OCI-LY1 (cell line): ENCODE data around the gene MZF1.

Experiments
- H2AFZ ChIP-seq: fragments of 200-600 bp; sonication (generic), shearing (Covaris generic); 2 replicates; pipeline ENCODE4 v1.6.0; 2014; ENCODE audit warnings: antibody characterized with exemption, mild to moderate bottlenecking, low read length
- H3F3A ChIP-seq: fragments of 200-600 bp; sonication (generic), shearing (Covaris generic); 2 replicates; pipeline ENCODE4 v1.6.0; 2014; ENCODE audit warnings: mild to moderate bottlenecking, antibody characterized with exemption, low read length, moderate library complexity; ENCODE audit not compliant: insufficient read depth
- H3K27ac ChIP-seq: fragments of 200-600 bp; sonication (generic); 2 replicates; pipeline ENCODE4 v1.5.1; 2014; ENCODE audit warnings: low read length, mixed run types, mild to moderate bottlenecking, low read depth; ENCODE audit not compliant: poor library complexity, severe bottlenecking
- H3K27me3 ChIP-seq: fragments of 200-600 bp; sonication (generic); 2 replicates; pipeline ENCODE4 v1.6.0; 2014; ENCODE audit warnings: antibody characterized with exemption, mild to moderate bottlenecking, low read length, moderate library complexity; ENCODE audit not compliant: insufficient read depth
- H3K36me3 ChIP-seq: fragments of 200-600 bp; sonication (generic); 2 replicates; pipeline ENCODE4 v1.6.1; 2014; ENCODE audit warnings: mild to moderate bottlenecking, antibody characterized with exemption, low read length, moderate library complexity, mixed read lengths; ENCODE audit not compliant: insufficient read depth
- H3K4me1 ChIP-seq: fragments of 200-600 bp; sonication (generic); 2 replicates; pipeline ENCODE4 v1.5.1; 2014; ENCODE audit warnings: mild to moderate bottlenecking, low read length, moderate library complexity; ENCODE audit not compliant: insufficient read depth, severe bottlenecking
- H3K4me2 ChIP-seq: fragments of 200-600 bp; sonication (generic), shearing (Covaris generic); 2 replicates; pipeline ENCODE4 v1.6.1; 2014; ENCODE audit warnings: low read length
- H3K4me3 ChIP-seq: fragments of 200-600 bp; sonication (generic); 2 replicates; pipeline ENCODE4 v1.5.1; 2014; ENCODE audit warnings: low read length, low read depth, mild to moderate bottlenecking, mixed read lengths; ENCODE audit not compliant: poor library complexity, severe bottlenecking
- H3K79me2 ChIP-seq: fragments of 200-600 bp; shearing (Covaris generic); 2 replicates; pipeline ENCODE4 v1.6.1; 2016; ENCODE audit warnings: mixed run types, low read length, mixed read lengths; ENCODE audit not compliant: insufficient read depth
- H3K9ac ChIP-seq: fragments of 200-600 bp; sonication (generic), shearing (Covaris generic); 2 replicates; pipeline ENCODE4 v1.6.1; 2014; ENCODE audit warnings: mild to moderate bottlenecking, low read length, mixed read lengths
- H3K9me2 ChIP-seq: fragments of 200-600 bp; sonication (generic), shearing (Covaris generic); 2 replicates; pipeline ENCODE4 v1.6.1; 2014; ENCODE audit warnings: low read depth, mild to moderate bottlenecking, low read length, mixed read lengths
- H3K9me3 ChIP-seq: fragments of 200-600 bp; shearing (Covaris generic); 2 replicates; pipeline ENCODE4 v1.6.1; 2014; ENCODE audit warnings: low read length, mixed read lengths
- H4K20me1 ChIP-seq: fragments of 200-600 bp; sonication (generic), shearing (Covaris generic); 2 replicates; pipeline ENCODE4 v1.6.0; 2016; ENCODE audit warnings: mild to moderate bottlenecking, low read length; ENCODE audit not compliant: insufficient read depth
- EZH2 ChIP-seq: fragments of 200-600 bp; sonication (generic), shearing (Covaris generic); IDR thresholded peaks from 2 replicates; pipeline ENCODE4 v1.8.0; 2017; ENCODE audit warnings: borderline replicate concordance, mixed run types, mild to moderate bottlenecking, antibody characterized with exemption, low read length, moderate library complexity, mixed read lengths
- TF ChIP-seq, protein P1 (sequence below): fragments of 200-600 bp; sonication (generic), shearing (Covaris generic); IDR thresholded peaks from 2 replicates; pipeline ENCODE4 v1.5.1; 2017; ENCODE audit warnings: mild to moderate bottlenecking, antibody characterized with exemption, low read length, moderate library complexity, mixed read lengths

The MZF1 gene

DNA sequence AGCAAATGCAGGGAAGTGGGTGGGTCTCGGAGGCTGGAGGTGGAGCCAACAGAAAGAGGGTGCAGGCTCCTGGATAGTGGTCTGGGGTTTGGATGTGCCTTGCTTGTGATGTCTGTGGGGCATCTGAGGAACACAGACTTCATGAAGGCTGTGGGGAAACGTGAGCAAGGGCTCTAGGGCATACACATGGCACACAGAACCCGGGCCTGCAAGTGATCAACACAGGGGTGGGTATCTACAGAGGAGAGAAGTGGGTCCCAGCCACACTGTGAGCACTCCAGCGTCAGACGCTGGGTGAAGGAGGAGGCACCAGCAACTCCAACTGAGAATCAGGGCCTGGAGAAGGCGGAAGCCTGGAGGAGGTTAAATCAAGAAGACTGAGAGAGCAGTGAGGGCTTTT is 9.3 kb downstream of the MZF1 start:
- Histone ChIP-seq H3K9me3 (no peaks in the 10 kb centered on the region), H3K27ac (peak overlapping the region; percentile 0), H3K27me3 (no peaks in the 10 kb centered on the region), H2AFZ (no peak overlapping the region), H4K20me1 (no peaks in the 10 kb centered on the region), H3K9me2 (no peaks in the 10 kb centered on the region), H3K4me1 (peaks cover 45% of the 10 kb centered on the region), H3K36me3 (peaks cover 9% of the 10 kb centered on the region; the same call in 1 of the 2 replicates), H3K4me3 (peak overlapping the region; percentile 59), H3K4me2 (peak overlapping the region; percentile 69; the same call in 1 of the 2 replicates), H3K79me2 (no peaks in the 10 kb centered on the region), H3F3A (peaks cover 18% of the 10 kb centered on the region), H3K9ac (no peak overlapping the region; the same call in 1 of the 2 replicates)
- TF ChIP-seq, protein P1, sequence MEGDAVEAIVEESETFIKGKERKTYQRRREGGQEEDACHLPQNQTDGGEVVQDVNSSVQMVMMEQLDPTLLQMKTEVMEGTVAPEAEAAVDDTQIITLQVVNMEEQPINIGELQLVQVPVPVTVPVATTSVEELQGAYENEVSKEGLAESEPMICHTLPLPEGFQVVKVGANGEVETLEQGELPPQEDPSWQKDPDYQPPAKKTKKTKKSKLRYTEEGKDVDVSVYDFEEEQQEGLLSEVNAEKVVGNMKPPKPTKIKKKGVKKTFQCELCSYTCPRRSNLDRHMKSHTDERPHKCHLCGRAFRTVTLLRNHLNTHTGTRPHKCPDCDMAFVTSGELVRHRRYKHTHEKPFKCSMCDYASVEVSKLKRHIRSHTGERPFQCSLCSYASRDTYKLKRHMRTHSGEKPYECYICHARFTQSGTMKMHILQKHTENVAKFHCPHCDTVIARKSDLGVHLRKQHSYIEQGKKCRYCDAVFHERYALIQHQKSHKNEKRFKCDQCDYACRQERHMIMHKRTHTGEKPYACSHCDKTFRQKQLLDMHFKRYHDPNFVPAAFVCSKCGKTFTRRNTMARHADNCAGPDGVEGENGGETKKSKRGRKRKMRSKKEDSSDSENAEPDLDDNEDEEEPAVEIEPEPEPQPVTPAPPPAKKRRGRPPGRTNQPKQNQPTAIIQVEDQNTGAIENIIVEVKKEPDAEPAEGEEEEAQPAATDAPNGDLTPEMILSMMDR: no peak
- TF ChIP-seq EZH2: no peak

DNA sequence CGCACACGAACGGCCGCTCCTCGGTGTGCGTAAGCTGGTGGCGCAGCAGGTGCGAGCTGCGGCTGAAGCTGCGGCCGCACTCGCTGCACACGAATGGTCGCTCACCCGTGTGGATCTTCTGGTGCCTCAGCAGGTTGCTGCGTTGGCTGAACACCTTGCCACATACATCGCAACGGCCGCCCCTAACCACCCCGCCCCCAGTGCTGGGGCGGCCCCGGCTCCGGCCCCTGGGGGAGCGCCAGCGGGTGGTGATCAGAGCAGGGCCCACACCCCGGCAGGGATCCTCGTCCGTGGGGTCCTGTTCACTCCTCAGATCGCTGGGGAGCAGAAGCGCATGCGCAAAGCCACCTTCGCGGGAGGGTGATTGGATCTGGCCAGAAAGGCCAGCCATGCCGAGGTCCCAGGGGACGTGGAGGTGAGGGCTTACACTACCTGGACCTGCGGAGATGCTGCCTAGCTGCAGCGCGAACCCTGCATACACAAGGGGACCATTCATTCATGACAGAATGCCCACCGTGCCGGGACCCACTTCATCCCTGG is 10.0 kb downstream of the MZF1 start:
- peak overlapping the region; percentile 67; the same call in 1 of the 2 replicates for H3K9ac ChIP-seq
- H3F3A ChIP-seq: peaks cover 18% of the 10 kb centered on the region
- no peaks in the 10 kb centered on the region for H3K27me3 ChIP-seq
- H3K4me2 ChIP-seq: peak overlapping the region; percentile 69
- peaks cover 9% of the 10 kb centered on the region; the same call in 1 of the 2 replicates for H3K36me3 ChIP-seq
- no peaks in the 10 kb centered on the region for H3K79me2 ChIP-seq
- TF ChIP-seq, protein P1: no peak
- TF ChIP-seq EZH2: no peak
- peaks cover 45% of the 10 kb centered on the region for H3K4me1 ChIP-seq
- H3K9me3 ChIP-seq: no peaks in the 10 kb centered on the region
- H3K9me2 ChIP-seq: no peaks in the 10 kb centered on the region
- no peak overlapping the region for H2AFZ ChIP-seq
- peak overlapping the region; percentile 59 for H3K4me3 ChIP-seq
- no peaks in the 10 kb centered on the region for H4K20me1 ChIP-seq
- peak overlapping the region; percentile 99 for H3K27ac ChIP-seq

DNA sequence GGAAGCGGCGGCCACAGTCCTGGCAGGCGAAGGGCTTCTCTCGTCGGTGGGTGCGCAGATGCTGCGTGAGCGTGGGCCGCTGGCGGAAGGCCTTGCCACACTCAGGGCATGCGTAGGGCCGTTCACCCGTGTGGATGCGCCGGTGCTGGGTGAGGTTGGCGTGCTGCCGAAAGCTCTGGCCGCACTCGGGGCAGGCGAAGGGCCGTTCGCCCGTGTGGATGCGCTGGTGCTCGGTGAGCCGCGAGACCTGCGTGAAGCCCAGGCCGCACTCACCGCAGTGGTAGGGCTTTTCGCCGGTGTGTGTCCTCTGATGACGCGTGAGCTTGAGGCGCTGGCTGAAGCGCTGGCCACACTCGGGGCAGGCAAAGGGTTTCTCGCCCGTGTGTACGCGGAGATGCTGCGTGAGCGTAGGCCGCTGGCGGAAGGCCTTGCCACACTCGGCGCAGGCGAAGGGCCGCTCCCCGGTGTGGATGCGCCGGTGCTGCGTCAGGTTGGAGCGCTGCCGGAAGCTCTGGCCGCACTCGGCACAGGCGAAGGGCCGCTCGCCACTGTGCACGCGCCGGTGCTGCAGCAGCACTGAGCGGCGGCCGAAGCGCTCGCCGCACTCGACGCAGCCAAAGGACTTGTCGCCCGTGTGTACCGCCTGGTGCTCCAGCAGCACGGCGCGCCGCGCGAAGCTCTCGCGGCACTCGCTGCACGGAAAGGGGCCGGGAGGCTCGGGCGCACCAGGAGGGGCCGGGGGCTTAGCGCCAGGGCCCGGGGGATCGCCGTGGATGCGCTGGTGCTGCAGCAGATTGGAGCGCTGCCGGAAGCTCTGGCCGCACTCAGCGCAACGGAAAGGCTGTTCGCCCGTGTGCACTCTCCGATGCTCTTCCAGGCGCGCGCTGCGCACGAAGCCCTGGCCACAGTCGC is 10.8 kb downstream of the MZF1 start:
- Histone ChIP-seq H3K36me3 (peaks cover 7% of the 10 kb centered on the region; the same call in 1 of the 2 replicates), H3K4me2 (peak overlapping the region; percentile 69), H2AFZ (no peak overlapping the region), H3K27me3 (no peaks in the 10 kb centered on the region), H3K79me2 (peaks cover 7% of the 10 kb centered on the region), H3K4me1 (peaks cover 46% of the 10 kb centered on the region), H3K4me3 (peak overlapping the region; percentile 59), H3K9me2 (no peaks in the 10 kb centered on the region), H3K9ac (peak overlapping the region; percentile 67), H3F3A (peaks cover 18% of the 10 kb centered on the region), H3K9me3 (no peaks in the 10 kb centered on the region), H3K27ac (peak overlapping the region; percentile 99), H4K20me1 (no peaks in the 10 kb centered on the region)
- TF ChIP-seq, protein P1: no peak
- no peak for TF ChIP-seq EZH2
